CD4-positive, alpha-beta T cell treated with Interleukin-2 at 100 ng/mL for 4 hours (primary cell): ENCODE results near the gene JMJD1C.

Source experiments
- DNase-seq: peaks from one replicate; pipeline ENCODE4 v3.0.0-alpha.2; 2020; ENCODE audit warnings: low spot score

The JMJD1C gene

GRCh38 chr10:63132651-63133055, 333.1 kb downstream of the JMJD1C start:
- DNase-seq: no peak

DNA sequence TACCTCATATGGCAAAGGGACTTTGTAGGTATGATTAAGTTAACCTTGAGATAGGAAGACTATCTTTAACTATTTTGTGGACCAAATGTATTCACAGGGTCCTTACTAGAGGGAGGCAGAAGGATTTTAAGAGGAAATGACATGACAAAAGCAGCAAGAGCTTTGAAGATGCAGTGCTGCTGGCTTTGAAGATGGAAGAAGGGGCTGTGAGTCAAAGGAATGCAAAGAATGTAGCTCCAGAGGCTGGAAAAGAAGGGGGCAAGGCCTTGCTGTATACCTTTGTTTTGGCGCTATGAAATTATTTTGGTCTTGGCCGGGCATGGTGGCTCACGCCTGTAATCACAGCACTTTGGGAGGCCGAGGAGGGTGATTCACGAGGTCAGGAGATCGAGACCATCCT, 335.9 kb downstream of the JMJD1C start:
- no peak for DNase-seq

- DNase-seq: no peak
Measured at GRCh38 chr10:63128443-63128842, 337.3 kb downstream of the JMJD1C start.

DNA sequence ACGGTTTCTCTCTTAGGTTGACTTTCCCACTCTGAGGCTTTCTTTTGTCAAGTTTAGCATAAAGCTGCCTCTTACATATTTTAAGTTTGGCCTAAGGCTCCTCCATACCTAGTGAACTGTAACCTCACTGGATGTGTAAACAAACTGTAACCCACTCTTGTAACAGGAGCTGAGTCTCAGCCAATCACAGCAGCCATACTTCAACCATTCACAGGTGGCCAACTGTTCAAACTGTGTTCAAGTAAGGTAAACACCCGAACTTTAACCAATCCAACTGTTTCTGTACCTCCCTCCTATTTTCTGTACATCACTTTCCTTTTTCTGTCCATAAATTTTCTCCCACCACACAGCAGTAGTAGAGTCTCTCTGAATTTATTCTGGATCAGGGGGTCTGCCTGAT, 340.3 kb downstream of the JMJD1C start:
- DNase-seq: no peak

- no peak for DNase-seq
Measured at GRCh38 chr10:63123727-63124362, 341.9 kb downstream of the JMJD1C start.

DNA sequence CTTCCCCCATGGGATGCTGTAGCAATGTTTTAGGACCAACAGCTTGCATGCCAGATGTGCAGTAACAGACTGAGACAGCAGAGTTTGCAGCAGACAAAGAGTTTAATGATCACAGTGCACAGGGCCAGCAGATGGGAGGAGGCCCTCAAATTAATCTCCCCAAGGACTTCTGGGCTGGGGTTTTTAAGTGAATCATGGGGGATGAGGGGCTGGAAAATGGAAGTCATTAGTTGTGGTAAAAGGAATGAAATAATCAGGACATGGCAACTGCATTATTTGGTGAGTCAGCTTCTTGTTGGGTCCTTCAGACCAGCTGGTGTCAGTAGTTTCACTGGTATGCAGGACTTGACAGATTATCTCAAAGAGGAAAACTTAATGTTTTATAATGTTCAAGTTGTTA, 345.2 kb downstream of the JMJD1C start:
- no peak for DNase-seq

GRCh38 chr10:63119041-63119440, 346.7 kb downstream of the JMJD1C start:
- no peak for DNase-seq
